NOMO-1 (cell line): ENCODE results near the gene CACNG6.
"Not testable (repeated sequence)": the region's sequence is repeated elsewhere in the genome, so short reads cannot be mapped to it uniquely, and the experiment has no call there.

Experiments used
- DNase-seq, 2 experiments: peaks; one replicate each; lab custom pipeline; 2025; ENCODE audit not compliant: unreplicated experiment in 2 of 2; lab: John Stamatoyannopoulos, UW

Gene CACNG6

GRCh38 chr19:54036542-54036941, 45.1 kb downstream of the CACNG6 start:
- DNase-seq = not testable (repeated sequence)

- DNase-seq = no peak
These were observed 48.6 kb downstream of the CACNG6 start for GRCh38 chr19:54040003-54040402.

- DNase-seq = no peak
These were observed 50.7 kb downstream of the CACNG6 start for GRCh38 chr19:54041969-54042606.

- DNase-seq = no peak
These were observed 51.6 kb downstream of the CACNG6 start for GRCh38 chr19:54042989-54043388.

DNA sequence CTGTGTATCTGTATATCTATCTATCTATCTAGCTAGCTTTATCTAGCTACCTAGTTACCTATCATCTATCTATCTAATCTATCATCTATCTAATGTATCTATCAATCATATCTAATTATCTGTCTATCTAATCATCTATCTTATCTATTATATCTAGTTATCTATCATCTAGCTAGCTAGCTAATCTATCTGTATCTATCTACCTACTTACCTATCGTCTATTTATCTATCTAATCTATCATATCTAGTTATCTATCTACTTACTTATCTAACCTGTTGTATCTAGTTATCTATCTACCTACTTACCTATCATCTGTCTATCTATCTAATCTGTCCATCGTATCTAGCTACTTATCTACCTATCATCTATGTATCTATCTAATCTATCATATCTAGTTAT, 54.3 kb downstream of the CACNG6 start:
- DNase-seq = no peak

DNA sequence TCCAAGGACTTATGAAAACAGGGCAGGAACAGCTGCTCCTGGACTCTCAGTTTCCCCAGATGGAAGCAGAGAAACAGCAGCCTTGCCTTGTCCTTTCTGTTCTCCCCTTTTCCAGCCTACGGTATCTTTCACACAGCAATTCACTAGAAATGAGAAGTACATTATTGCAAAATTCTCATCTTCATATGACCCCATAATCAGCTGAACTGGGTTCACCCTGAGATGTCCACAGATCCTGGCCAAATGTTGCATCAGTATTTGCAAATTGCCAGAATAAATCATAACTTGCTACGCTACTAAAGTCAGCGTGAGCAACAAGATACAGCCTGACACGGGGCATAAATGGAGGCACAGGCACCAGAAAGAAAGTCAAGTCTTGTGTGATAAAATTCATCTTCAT, 56.2 kb downstream of the CACNG6 start:
- DNase-seq = peak; percentile 79 to 96
